Gastroesophageal sphincter (tissue), 3 donors: ENCODE measurements around the gene LIPA.

Experiments
- EP300 ChIP-seq: sonication (generic); formaldehyde crosslinking; IDR thresholded peaks from one replicate; pipeline ENCODE4 v1.6.1; 2017; ENCODE audit warnings: antibody characterized with exemption, mild to moderate bottlenecking
- POLR2A ChIP-seq, 2 donors: fragments of 450-650 bp; IDR thresholded peaks; one replicate each; pipeline ENCODE4 v1.6.1; 2017; ENCODE audit warnings: antibody characterized with exemption in 2 of 2, mild to moderate bottlenecking in 2 of 2, moderate library complexity in 1 of 2
- POLR2AphosphoS5 ChIP-seq: sonication (generic); formaldehyde crosslinking; IDR thresholded peaks from one replicate; pipeline ENCODE4 v1.6.1; 2017; ENCODE audit warnings: antibody characterized with exemption
- TF ChIP-seq, protein P1 (sequence below), 4 experiments: fragments of 200-600 bp in 2 of 4; fragments of 450-650 bp in 2 of 4; sonication (generic) in 1 of 4; IDR thresholded peaks; one replicate each; pipeline ENCODE4 v1.5.1; 2017 to 2019; ENCODE audit warnings: antibody characterized with exemption in 4 of 4, mild to moderate bottlenecking in 2 of 4, moderate library complexity in 2 of 4

DNA sequence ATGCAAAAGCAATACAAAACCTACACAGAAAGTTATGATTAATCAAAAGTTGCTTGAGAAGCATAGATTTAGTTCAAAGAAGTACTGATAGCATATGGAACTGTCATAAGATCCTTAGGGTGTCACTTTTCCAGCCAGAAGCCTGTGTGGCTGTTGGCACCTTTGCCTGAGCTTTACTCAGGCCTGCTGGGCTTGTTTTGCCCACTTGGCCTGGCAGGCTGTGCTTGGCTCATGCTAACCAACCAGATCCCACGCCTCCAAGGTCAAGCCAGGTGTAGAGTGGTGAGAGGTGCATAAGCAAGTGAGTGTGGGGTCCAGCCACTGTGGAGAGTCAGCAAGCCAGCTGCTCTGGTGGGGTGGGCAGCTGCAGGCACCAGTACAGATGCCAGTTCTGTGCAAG, 12.0 kb upstream of the LIPA start:
- TF ChIP-seq, protein P1, sequence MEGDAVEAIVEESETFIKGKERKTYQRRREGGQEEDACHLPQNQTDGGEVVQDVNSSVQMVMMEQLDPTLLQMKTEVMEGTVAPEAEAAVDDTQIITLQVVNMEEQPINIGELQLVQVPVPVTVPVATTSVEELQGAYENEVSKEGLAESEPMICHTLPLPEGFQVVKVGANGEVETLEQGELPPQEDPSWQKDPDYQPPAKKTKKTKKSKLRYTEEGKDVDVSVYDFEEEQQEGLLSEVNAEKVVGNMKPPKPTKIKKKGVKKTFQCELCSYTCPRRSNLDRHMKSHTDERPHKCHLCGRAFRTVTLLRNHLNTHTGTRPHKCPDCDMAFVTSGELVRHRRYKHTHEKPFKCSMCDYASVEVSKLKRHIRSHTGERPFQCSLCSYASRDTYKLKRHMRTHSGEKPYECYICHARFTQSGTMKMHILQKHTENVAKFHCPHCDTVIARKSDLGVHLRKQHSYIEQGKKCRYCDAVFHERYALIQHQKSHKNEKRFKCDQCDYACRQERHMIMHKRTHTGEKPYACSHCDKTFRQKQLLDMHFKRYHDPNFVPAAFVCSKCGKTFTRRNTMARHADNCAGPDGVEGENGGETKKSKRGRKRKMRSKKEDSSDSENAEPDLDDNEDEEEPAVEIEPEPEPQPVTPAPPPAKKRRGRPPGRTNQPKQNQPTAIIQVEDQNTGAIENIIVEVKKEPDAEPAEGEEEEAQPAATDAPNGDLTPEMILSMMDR (IDR thresholded peaks at IDR 0.05) = no peak
- TF ChIP-seq POLR2A (IDR thresholded peaks at IDR 0.05) (no peak), POLR2AphosphoS5 (no peak), EP300 (no peak)
